ENCODE data around the gene NFIL3.
A peak's percentile ranks its signal among the peaks of the same experiment; 100 is the strongest.

Gene NFIL3

GRCh38 chr9:91408475-91408874 lies 15.2 kb downstream of the NFIL3 start:
- Histone ChIP-seq H2BK120ac (ENCODE audit: insufficient read depth, low read length, poor library complexity) (no peak overlapping the region), H3K27me3 (ENCODE audit: insufficient read depth, low read length) (no peaks in the 10 kb centered on the region), H3K79me1 (ENCODE audit: low read length) (no peaks in the 10 kb centered on the region), H3K4ac (ENCODE audit: low read depth, low read length) (no peak overlapping the region), H3K4me3 (ENCODE audit: low read depth, low read length) (no peak overlapping the region), H3K9me3 (ENCODE audit: insufficient read depth, low read depth, low read length) (no peaks in the 10 kb centered on the region), H4K8ac (ENCODE audit: low read depth, low read length) (no peak overlapping the region), H4K91ac (ENCODE audit: low read depth, low read length) (no peak overlapping the region), H3K18ac (ENCODE audit: low read length) (no peak overlapping the region), H3K36me3 (ENCODE audit: control insufficient read depth in 1 of 2, insufficient read depth in 2 of 2, low read length in 2 of 2) (peaks cover 14 to 19% of the 10 kb centered on the region in 2 experiments), H3K27ac (ENCODE audit: low read depth, low read length) (no peak overlapping the region), H3K14ac (ENCODE audit: low read length) (no peak overlapping the region), H2AFZ (ENCODE audit: insufficient read depth, low read length, poor library complexity) (no peak overlapping the region), H2AK5ac (ENCODE audit: low read length) (no peak overlapping the region), H3K79me2 (ENCODE audit: control insufficient read depth, insufficient read depth, low read length, poor library complexity) (peaks cover 2% of the 10 kb centered on the region), H3K23ac (ENCODE audit: low read length) (no peak overlapping the region), H2BK5ac (ENCODE audit: low read depth, low read length, poor library complexity) (no peak overlapping the region), H3K9ac (ENCODE audit: low read length) (no peak overlapping the region), H3K4me1 (ENCODE audit: control insufficient read depth in 1 of 2, insufficient read depth in 2 of 2, low read length in 2 of 2) (no peaks in the 10 kb centered on the region), H2BK12ac (ENCODE audit: low read length) (no peak overlapping the region), H3K4me2 (ENCODE audit: low read length) (no peak overlapping the region), H4K12ac (ENCODE audit: low read depth, low read length) (no peak overlapping the region)
- no peak for DNase-seq
- no CpG with 5 or more reads among the region's 1 CpG for WGBS (ENCODE audit: extremely low coverage, insufficient coverage, insufficient read length)

- Histone ChIP-seq H3K27me3 (ENCODE audit: insufficient read depth, low read length) (no peaks in the 10 kb centered on the region), H2BK5ac (ENCODE audit: low read depth, low read length, poor library complexity) (no peak overlapping the region), H4K12ac (ENCODE audit: low read depth, low read length) (no peak overlapping the region), H3K79me2 (ENCODE audit: control insufficient read depth, insufficient read depth, low read length, poor library complexity) (peaks cover 2% of the 10 kb centered on the region), H3K9ac (ENCODE audit: low read length) (no peak overlapping the region), H4K8ac (ENCODE audit: low read depth, low read length) (no peak overlapping the region), H3K4me3 (ENCODE audit: low read depth, low read length) (no peak overlapping the region), H3K18ac (ENCODE audit: low read length) (peak overlapping the region; percentile 37), H3K79me1 (ENCODE audit: low read length) (no peaks in the 10 kb centered on the region), H3K23ac (ENCODE audit: low read length) (no peak overlapping the region), H3K9me3 (ENCODE audit: insufficient read depth, low read depth, low read length) (no peaks in the 10 kb centered on the region), H2BK12ac (ENCODE audit: low read length) (no peak overlapping the region), H4K91ac (ENCODE audit: low read depth, low read length) (no peak overlapping the region), H2AFZ (ENCODE audit: insufficient read depth, low read length, poor library complexity) (no peak overlapping the region), H2AK5ac (ENCODE audit: low read length) (no peak overlapping the region), H3K4me2 (ENCODE audit: low read length) (no peak overlapping the region), H3K4ac (ENCODE audit: low read depth, low read length) (no peak overlapping the region), H2BK120ac (ENCODE audit: insufficient read depth, low read length, poor library complexity) (no peak overlapping the region), H3K4me1 (ENCODE audit: control insufficient read depth in 1 of 2, insufficient read depth in 2 of 2, low read length in 2 of 2) (no peaks in the 10 kb centered on the region), H3K14ac (ENCODE audit: low read length) (no peak overlapping the region), H3K36me3 (ENCODE audit: control insufficient read depth in 1 of 2, insufficient read depth in 2 of 2, low read length in 2 of 2) (peaks cover 14 to 19% of the 10 kb centered on the region in 2 experiments), H3K27ac (ENCODE audit: low read depth, low read length) (no peak overlapping the region)
- no CpG with 5 or more reads among the region's 12 CpGs for WGBS (ENCODE audit: extremely low coverage, insufficient coverage, insufficient read length)
- DNase-seq = peak; percentile 71 to 80
These were observed 15.9 kb downstream of the NFIL3 start for GRCh38 chr9:91407580-91408318.

GRCh38 chr9:91405343-91406077 lies 18.1 kb downstream of the NFIL3 start:
- Histone ChIP-seq H3K18ac (ENCODE audit: low read length) (no peak overlapping the region), H3K79me2 (ENCODE audit: control insufficient read depth, insufficient read depth, low read length, poor library complexity) (no peaks in the 10 kb centered on the region), H3K14ac (ENCODE audit: low read length) (no peak overlapping the region), H3K4me1 (ENCODE audit: control insufficient read depth in 1 of 2, insufficient read depth in 2 of 2, low read length in 2 of 2) (no peaks in the 10 kb centered on the region), H3K79me1 (ENCODE audit: low read length) (no peaks in the 10 kb centered on the region), H2BK5ac (ENCODE audit: low read depth, low read length, poor library complexity) (no peak overlapping the region), H4K8ac (ENCODE audit: low read depth, low read length) (no peak overlapping the region), H2BK120ac (ENCODE audit: insufficient read depth, low read length, poor library complexity) (no peak overlapping the region), H3K23ac (ENCODE audit: low read length) (no peak overlapping the region), H2BK12ac (ENCODE audit: low read length) (no peak overlapping the region), H3K27ac (ENCODE audit: low read depth, low read length) (no peak overlapping the region), H3K4me3 (ENCODE audit: low read depth, low read length) (no peak overlapping the region), H4K12ac (ENCODE audit: low read depth, low read length) (no peak overlapping the region), H4K91ac (ENCODE audit: low read depth, low read length) (no peak overlapping the region), H2AFZ (ENCODE audit: insufficient read depth, low read length, poor library complexity) (no peak overlapping the region), H3K9me3 (ENCODE audit: insufficient read depth, low read depth, low read length) (peaks cover 1% of the 10 kb centered on the region), H2AK5ac (ENCODE audit: low read length) (no peak overlapping the region), H3K27me3 (ENCODE audit: insufficient read depth, low read length) (no peaks in the 10 kb centered on the region), H3K36me3 (ENCODE audit: control insufficient read depth in 1 of 2, insufficient read depth in 2 of 2, low read length in 2 of 2) (peaks cover 14 to 18% of the 10 kb centered on the region in 2 experiments), H3K4me2 (ENCODE audit: low read length) (no peak overlapping the region), H3K9ac (ENCODE audit: low read length) (no peak overlapping the region), H3K4ac (ENCODE audit: low read depth, low read length) (no peak overlapping the region)
- DNase-seq = peak in 1 of 2 donors; percentile 17
- no CpG with 5 or more reads among the region's 25 CpGs for WGBS (ENCODE audit: extremely low coverage, insufficient coverage, insufficient read length)

GRCh38 chr9:91403665-91404543 lies 19.7 kb downstream of the NFIL3 start:
- Histone ChIP-seq H3K9ac (ENCODE audit: low read length) (no peak overlapping the region), H3K14ac (ENCODE audit: low read length) (no peak overlapping the region), H3K27me3 (ENCODE audit: insufficient read depth, low read length) (no peaks in the 10 kb centered on the region)

More at GRCh38 chr9:91403665-91404543, 19.7 kb downstream of the NFIL3 start:
- Histone ChIP-seq H4K12ac (ENCODE audit: low read depth, low read length) (no peak overlapping the region), H2AK5ac (ENCODE audit: low read length) (no peak overlapping the region), H3K36me3 (ENCODE audit: control insufficient read depth in 1 of 2, insufficient read depth in 2 of 2, low read length in 2 of 2) (peaks cover 3 to 9% of the 10 kb centered on the region in 2 experiments), H2BK120ac (ENCODE audit: insufficient read depth, low read length, poor library complexity) (no peak overlapping the region), H4K91ac (ENCODE audit: low read depth, low read length) (no peak overlapping the region), H2BK12ac (ENCODE audit: low read length) (no peak overlapping the region), H3K79me2 (ENCODE audit: control insufficient read depth, insufficient read depth, low read length, poor library complexity) (no peaks in the 10 kb centered on the region), H4K8ac (ENCODE audit: low read depth, low read length) (no peak overlapping the region), H3K27ac (ENCODE audit: low read depth, low read length) (no peak overlapping the region), H3K4ac (ENCODE audit: low read depth, low read length) (no peak overlapping the region), H2AFZ (ENCODE audit: insufficient read depth, low read length, poor library complexity) (no peak overlapping the region), H3K4me1 (ENCODE audit: control insufficient read depth in 1 of 2, insufficient read depth in 2 of 2, low read length in 2 of 2) (no peaks in the 10 kb centered on the region), H3K9me3 (ENCODE audit: insufficient read depth, low read depth, low read length) (peaks cover 1% of the 10 kb centered on the region), H2BK5ac (ENCODE audit: low read depth, low read length, poor library complexity) (no peak overlapping the region), H3K18ac (ENCODE audit: low read length) (no peak overlapping the region), H3K4me2 (ENCODE audit: low read length) (no peak overlapping the region), H3K79me1 (ENCODE audit: low read length) (no peaks in the 10 kb centered on the region), H3K4me3 (ENCODE audit: low read depth, low read length) (no peak overlapping the region), H3K23ac (ENCODE audit: low read length) (no peak overlapping the region)
- DNase-seq = no peak
- WGBS (ENCODE audit: extremely low coverage, insufficient coverage, insufficient read length) = no CpG with 5 or more reads among the region's 14 CpGs
